Caco-2 (cell line): Measurements from ENCODE around the gene EEPD1. TPM values are rescaled to one million over a fixed set of nuclear protein-coding genes. Genes with fewer than 3 reads are reported as not detected.
A peak's percentile ranks its signal among the peaks of the same experiment; 100 is the strongest.

ENCODE experiments used
- BruUV-seq: library from RNA; stranded (reverse); fragments of 400-500 nt; replicated peaks from 2 replicates; lab custom pipeline; 2021; lab: Mats Ljungman, UMichigan
- CTCF ChIA-PET: fragments of 300-600 bp; sonication (Branson Sonifier 250); formaldehyde crosslinking; loops from one replicate; lab custom pipeline; 2022; ENCODE audit warnings: antibody characterized with exemption; lab: Charles Lee
- POLR2A ChIA-PET: fragments of 300-600 bp; sonication (Branson Sonifier 250); formaldehyde crosslinking; loops from one replicate; lab custom pipeline; 2022; ENCODE audit warnings: antibody characterized with exemption; lab: Charles Lee
- DNase-seq, 2 experiments: peaks; one replicate each; pipeline versions ENCODE4 v3.0.0 to v3.0.0-alpha.2; 2020 to 2022
- H3K27me3 ChIP-seq: replicated peaks from 2 replicates; pipeline ENCODE4 v1.6.0; 2011; ENCODE audit warnings: low read length; ENCODE audit not compliant: control insufficient read depth, insufficient read depth
- H3K36me3 ChIP-seq: 2 replicates; pipeline ENCODE4 v1.5.1; 2011; ENCODE audit warnings: low read length; ENCODE audit not compliant: control insufficient read depth, insufficient read depth
- H3K4me1 ChIP-seq: fragments of 250-450 bp; sonication (Bioruptor Pico); 2 replicates; pipeline ENCODE4 v1.5.1; 2020; ENCODE audit warnings: mild to moderate bottlenecking
- H3K4me3 ChIP-seq: 2 replicates; pipeline ENCODE4 v1.5.1; 2011; ENCODE audit warnings: low read depth, mild to moderate bottlenecking, control low read depth, low read length
- H3K9me3 ChIP-seq: fragments of 250-450 bp; sonication (Bioruptor Pico); 2 replicates; pipeline ENCODE4 v1.5.1; 2020; ENCODE audit warnings: mild to moderate bottlenecking, moderate library complexity
- H3K27ac Mint-ChIP-seq: one replicate; pipeline ENCODE4 v1.8.0; 2022; ENCODE audit warnings: mixed read lengths; ENCODE audit not compliant: unreplicated experiment
- H3K27me3 Mint-ChIP-seq: one replicate; pipeline ENCODE4 v1.8.0; 2022; ENCODE audit warnings: mixed read lengths; ENCODE audit not compliant: insufficient read depth, unreplicated experiment
- H3K36me3 Mint-ChIP-seq: one replicate; pipeline ENCODE4 v1.8.0; 2022; ENCODE audit warnings: mild to moderate bottlenecking, mixed read lengths; ENCODE audit not compliant: insufficient read depth, unreplicated experiment
- H3K4me1 Mint-ChIP-seq: one replicate; pipeline ENCODE4 v1.8.0; 2022; ENCODE audit warnings: low read depth, mixed read lengths; ENCODE audit not compliant: unreplicated experiment
- H3K4me3 Mint-ChIP-seq: one replicate; pipeline ENCODE4 v1.8.0; 2022; ENCODE audit warnings: mild to moderate bottlenecking, moderate library complexity, mixed read lengths; ENCODE audit not compliant: unreplicated experiment
- H3K9me3 Mint-ChIP-seq: one replicate; pipeline ENCODE4 v1.8.0; 2022; ENCODE audit warnings: mixed read lengths; ENCODE audit not compliant: unreplicated experiment
- intact Hi-C: fragments of 100-400 bp; cut with micrococcal nuclease; formaldehyde crosslinking; loops from one replicate; pipeline ENCODE4 v1.10.0; 2022; ENCODE audit not compliant: unreplicated experiment
- total RNA-seq: library from RNA; stranded (reverse); gene quantifications from 2 replicates; pipeline ENCODE4 v1.2.3, GENCODE V29; 2022
- TF ChIP-seq, protein P1 (sequence below), 2 experiments: fragments of 200-600 bp in 1 of 2; IDR thresholded peaks; 1 replicate in 1 of 2; 2 replicates in 1 of 2; pipeline versions ENCODE4 v1.5.1 to v1.8.0; 2011 to 2022; ENCODE audit warnings: antibody characterized with exemption in 1 of 2, control low read depth in 1 of 2, inconsistent platforms in 1 of 2, low read depth in 1 of 2, low read length in 1 of 2, mild to moderate bottlenecking in 1 of 2, moderate library complexity in 1 of 2; ENCODE audit not compliant: insufficient read depth in 1 of 2, severe bottlenecking in 1 of 2, unreplicated experiment in 1 of 2

EEPD1 gene
- total RNA-seq, 1 experiment from 2014 or later: 1.8 TPM

GRCh38 chr7:36287371-36288241 lies 134.6 kb downstream of the EEPD1 start:
- Mint-ChIP-seq H3K36me3 (no peaks in the 10 kb centered on the region), H3K27me3 (no peaks in the 10 kb centered on the region), H3K9me3 (no peaks in the 10 kb centered on the region), H3K4me3 (no peak overlapping the region), H3K4me1 (peaks cover 21% of the 10 kb centered on the region), H3K27ac (no peak overlapping the region)
- H3K4me3 ChIP-seq: no peak overlapping the region
- POLR2A ChIA-PET: no interaction called here
- CTCF ChIA-PET: interaction anchor here (0.7 to 1.4 kb wide), 2 partner anchors 29 to 311 kb away, joined by 3 to 4 read pairs; no protein-coding TSS in a partner anchor
- TF ChIP-seq, protein P1, sequence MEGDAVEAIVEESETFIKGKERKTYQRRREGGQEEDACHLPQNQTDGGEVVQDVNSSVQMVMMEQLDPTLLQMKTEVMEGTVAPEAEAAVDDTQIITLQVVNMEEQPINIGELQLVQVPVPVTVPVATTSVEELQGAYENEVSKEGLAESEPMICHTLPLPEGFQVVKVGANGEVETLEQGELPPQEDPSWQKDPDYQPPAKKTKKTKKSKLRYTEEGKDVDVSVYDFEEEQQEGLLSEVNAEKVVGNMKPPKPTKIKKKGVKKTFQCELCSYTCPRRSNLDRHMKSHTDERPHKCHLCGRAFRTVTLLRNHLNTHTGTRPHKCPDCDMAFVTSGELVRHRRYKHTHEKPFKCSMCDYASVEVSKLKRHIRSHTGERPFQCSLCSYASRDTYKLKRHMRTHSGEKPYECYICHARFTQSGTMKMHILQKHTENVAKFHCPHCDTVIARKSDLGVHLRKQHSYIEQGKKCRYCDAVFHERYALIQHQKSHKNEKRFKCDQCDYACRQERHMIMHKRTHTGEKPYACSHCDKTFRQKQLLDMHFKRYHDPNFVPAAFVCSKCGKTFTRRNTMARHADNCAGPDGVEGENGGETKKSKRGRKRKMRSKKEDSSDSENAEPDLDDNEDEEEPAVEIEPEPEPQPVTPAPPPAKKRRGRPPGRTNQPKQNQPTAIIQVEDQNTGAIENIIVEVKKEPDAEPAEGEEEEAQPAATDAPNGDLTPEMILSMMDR (IDR thresholded peaks at IDR 0.05; ENCODE audit: insufficient read depth in 1 of 2, low read depth in 1 of 2, low read length in 1 of 2, severe bottlenecking in 1 of 2, unreplicated experiment in 1 of 2): no peak
- DNase-seq: no peak
- intact Hi-C loops: no loop called here
- peaks cover 17% of the 10 kb centered on the region for H3K4me1 ChIP-seq
- no TSS peak for BruUV-seq
- H3K9me3 ChIP-seq: no peaks in the 10 kb centered on the region
- no peaks in the 10 kb centered on the region for H3K36me3 ChIP-seq
- no peaks in the 10 kb centered on the region for H3K27me3 ChIP-seq

GRCh38 chr7:36288501-36288900 lies 135.4 kb downstream of the EEPD1 start:
- Mint-ChIP-seq H3K4me1 (peaks cover 21% of the 10 kb centered on the region), H3K36me3 (no peaks in the 10 kb centered on the region), H3K27me3 (no peaks in the 10 kb centered on the region), H3K4me3 (no peak overlapping the region), H3K9me3 (no peaks in the 10 kb centered on the region), H3K27ac (no peak overlapping the region)
- no peak for DNase-seq
- no peak overlapping the region for H3K4me3 ChIP-seq
- intact Hi-C loops: no loop called here
- H3K27me3 ChIP-seq: no peaks in the 10 kb centered on the region
- no peaks in the 10 kb centered on the region for H3K36me3 ChIP-seq
- peaks cover 17% of the 10 kb centered on the region for H3K4me1 ChIP-seq
- H3K9me3 ChIP-seq: no peaks in the 10 kb centered on the region
- POLR2A ChIA-PET: no interaction called here
- CTCF ChIA-PET: interaction anchor here (2.3 kb wide), 1 partner anchor 31 kb away, joined by 6 read pairs; no protein-coding TSS in a partner anchor
- TF ChIP-seq, protein P1 (IDR thresholded peaks at IDR 0.05; ENCODE audit: insufficient read depth in 1 of 2, low read depth in 1 of 2, low read length in 1 of 2, severe bottlenecking in 1 of 2, unreplicated experiment in 1 of 2): no peak
- no TSS peak for BruUV-seq

DNA sequence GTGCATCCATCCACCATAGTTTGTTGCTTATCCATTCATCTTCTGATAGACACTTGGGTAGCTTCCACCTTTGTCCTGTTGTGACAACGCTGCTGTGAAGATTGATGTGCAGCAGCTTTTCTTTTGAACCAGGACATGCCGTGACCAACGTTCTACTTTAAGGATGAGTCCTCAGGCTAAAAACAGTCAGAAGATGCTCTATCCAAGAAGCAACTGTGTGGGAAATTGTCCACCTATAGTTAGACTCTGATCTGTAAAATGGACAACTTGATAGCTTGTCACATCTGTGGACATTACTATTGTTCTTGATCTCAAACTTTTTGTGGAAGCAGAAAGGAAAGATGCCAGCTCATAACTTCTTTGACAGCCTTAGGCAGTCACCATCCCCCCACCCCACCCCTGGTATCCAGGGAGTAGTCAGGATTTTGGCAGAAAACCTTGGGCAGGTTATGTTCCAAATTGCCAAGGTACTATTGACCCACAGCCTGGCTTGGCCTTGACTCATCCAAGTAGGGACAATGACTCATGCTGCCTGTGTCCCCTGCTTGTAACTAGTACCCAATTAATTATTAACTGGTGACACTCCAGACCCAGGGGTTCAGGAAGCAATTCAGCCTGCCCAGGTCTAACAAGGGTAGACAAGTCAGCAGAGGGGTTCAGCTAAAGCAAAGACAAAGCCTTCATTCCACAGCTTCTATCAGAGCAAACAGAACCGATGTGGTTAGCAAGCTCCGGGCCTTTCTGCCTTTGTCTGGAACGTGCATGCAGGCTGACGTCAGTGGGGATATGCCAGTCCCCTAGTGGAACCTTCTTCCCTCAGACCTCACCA lies 137.0 kb downstream of the EEPD1 start:
- H3K4me3 Mint-ChIP-seq: no peak overlapping the region
- H3K27me3 ChIP-seq: no peaks in the 10 kb centered on the region
- H3K9me3 Mint-ChIP-seq: no peaks in the 10 kb centered on the region
- peak; percentile 63 to 75 for DNase-seq
- H3K4me3 ChIP-seq: no peak overlapping the region
- H3K4me1 Mint-ChIP-seq: peaks cover 21% of the 10 kb centered on the region
- no TSS peak for BruUV-seq
- H3K9me3 ChIP-seq: no peaks in the 10 kb centered on the region
- ChIA-PET CTCF (interaction anchor here (0.6 to 2.3 kb wide), 5 partner anchors 29 to 305 kb away, joined by 3 to 17 read pairs (median 5); no protein-coding TSS in a partner anchor), POLR2A (no interaction called here)
- H3K27me3 Mint-ChIP-seq: no peaks in the 10 kb centered on the region
- no peak overlapping the region for H3K27ac Mint-ChIP-seq
- H3K4me1 ChIP-seq: peaks cover 17% of the 10 kb centered on the region
- intact Hi-C loops: loop anchor here (2.0 kb wide), 1 partner anchor 29 kb away; no protein-coding TSS in a partner anchor
- H3K36me3 Mint-ChIP-seq: no peaks in the 10 kb centered on the region
- H3K36me3 ChIP-seq: no peaks in the 10 kb centered on the region
- TF ChIP-seq, protein P1 (IDR thresholded peaks at IDR 0.05; ENCODE audit: insufficient read depth in 1 of 2, low read depth in 1 of 2, low read length in 1 of 2, severe bottlenecking in 1 of 2, unreplicated experiment in 1 of 2): no peak
